ENCODE results near the gene SLC6A18. TPM values are rescaled to one million over a fixed set of nuclear protein-coding genes. Genes with fewer than 3 reads are reported as not detected.

Gene SLC6A18
- total RNA-seq, 1 donor from 2014 or later, result not detected

DNA sequence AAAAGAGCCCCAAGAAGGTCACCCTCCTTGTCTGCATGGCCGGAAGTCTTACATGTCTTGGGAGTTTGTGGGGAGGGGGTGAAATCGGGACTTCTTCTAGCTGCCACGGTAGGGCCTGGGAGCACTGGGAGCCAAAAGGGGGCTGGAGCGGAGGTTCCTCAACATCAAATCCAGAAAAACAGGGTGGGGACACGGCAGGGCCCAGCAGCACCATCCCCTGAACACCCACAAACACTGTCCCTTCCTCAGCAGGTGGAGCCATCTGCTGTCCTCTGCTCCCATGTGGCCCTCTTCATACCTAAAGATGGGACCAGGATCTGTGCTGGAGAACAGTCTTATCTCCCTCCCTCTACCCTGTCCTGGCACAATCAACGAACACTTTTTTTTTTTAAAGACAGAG lies 67.0 kb downstream of the SLC6A18 start:
- no peak overlapping the region for H3K4me3 ChIP-seq
- no peak for DNase-seq (ENCODE audit: extremely low spot score in 2 of 2)
- TF ChIP-seq, protein P1, sequence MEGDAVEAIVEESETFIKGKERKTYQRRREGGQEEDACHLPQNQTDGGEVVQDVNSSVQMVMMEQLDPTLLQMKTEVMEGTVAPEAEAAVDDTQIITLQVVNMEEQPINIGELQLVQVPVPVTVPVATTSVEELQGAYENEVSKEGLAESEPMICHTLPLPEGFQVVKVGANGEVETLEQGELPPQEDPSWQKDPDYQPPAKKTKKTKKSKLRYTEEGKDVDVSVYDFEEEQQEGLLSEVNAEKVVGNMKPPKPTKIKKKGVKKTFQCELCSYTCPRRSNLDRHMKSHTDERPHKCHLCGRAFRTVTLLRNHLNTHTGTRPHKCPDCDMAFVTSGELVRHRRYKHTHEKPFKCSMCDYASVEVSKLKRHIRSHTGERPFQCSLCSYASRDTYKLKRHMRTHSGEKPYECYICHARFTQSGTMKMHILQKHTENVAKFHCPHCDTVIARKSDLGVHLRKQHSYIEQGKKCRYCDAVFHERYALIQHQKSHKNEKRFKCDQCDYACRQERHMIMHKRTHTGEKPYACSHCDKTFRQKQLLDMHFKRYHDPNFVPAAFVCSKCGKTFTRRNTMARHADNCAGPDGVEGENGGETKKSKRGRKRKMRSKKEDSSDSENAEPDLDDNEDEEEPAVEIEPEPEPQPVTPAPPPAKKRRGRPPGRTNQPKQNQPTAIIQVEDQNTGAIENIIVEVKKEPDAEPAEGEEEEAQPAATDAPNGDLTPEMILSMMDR (IDR thresholded peaks at IDR 0.05), result no peak
- no peak for TF ChIP-seq POLR2A (IDR thresholded peaks at IDR 0.05)
- no peak for TF ChIP-seq POLR2AphosphoS5 (IDR thresholded peaks at IDR 0.05; ENCODE audit: insufficient read depth in 1 of 2, low read depth in 1 of 2)
- no peaks in the 10 kb centered on the region for H3K36me3 ChIP-seq
- H3K9me3 ChIP-seq, result no peaks in the 10 kb centered on the region
- H3K4me1 ChIP-seq, result no peaks in the 10 kb centered on the region
- H3K27me3 ChIP-seq, result no peaks in the 10 kb centered on the region
- intact Hi-C loops (cut with DNase I), result no loop called here
- H3K27ac ChIP-seq, result no peak overlapping the region

- TF ChIP-seq POLR2AphosphoS5 (IDR thresholded peaks at IDR 0.05; ENCODE audit: insufficient read depth in 1 of 2, low read depth in 1 of 2) (no peak), POLR2A (IDR thresholded peaks at IDR 0.05) (no peak)
- TF ChIP-seq, protein P1 (IDR thresholded peaks at IDR 0.05), result no peak
- Histone ChIP-seq H3K4me1 (no peaks in the 10 kb centered on the region), H3K27ac (no peak overlapping the region), H3K36me3 (no peaks in the 10 kb centered on the region), H3K4me3 (no peak overlapping the region), H3K9me3 (no peaks in the 10 kb centered on the region), H3K27me3 (no peaks in the 10 kb centered on the region)
- no peak for DNase-seq (ENCODE audit: extremely low spot score in 2 of 2)
- intact Hi-C loops (cut with DNase I), result no loop called here
Observed at GRCh38 chr5:1292846-1293415, 67.8 kb downstream of the SLC6A18 start.

DNA sequence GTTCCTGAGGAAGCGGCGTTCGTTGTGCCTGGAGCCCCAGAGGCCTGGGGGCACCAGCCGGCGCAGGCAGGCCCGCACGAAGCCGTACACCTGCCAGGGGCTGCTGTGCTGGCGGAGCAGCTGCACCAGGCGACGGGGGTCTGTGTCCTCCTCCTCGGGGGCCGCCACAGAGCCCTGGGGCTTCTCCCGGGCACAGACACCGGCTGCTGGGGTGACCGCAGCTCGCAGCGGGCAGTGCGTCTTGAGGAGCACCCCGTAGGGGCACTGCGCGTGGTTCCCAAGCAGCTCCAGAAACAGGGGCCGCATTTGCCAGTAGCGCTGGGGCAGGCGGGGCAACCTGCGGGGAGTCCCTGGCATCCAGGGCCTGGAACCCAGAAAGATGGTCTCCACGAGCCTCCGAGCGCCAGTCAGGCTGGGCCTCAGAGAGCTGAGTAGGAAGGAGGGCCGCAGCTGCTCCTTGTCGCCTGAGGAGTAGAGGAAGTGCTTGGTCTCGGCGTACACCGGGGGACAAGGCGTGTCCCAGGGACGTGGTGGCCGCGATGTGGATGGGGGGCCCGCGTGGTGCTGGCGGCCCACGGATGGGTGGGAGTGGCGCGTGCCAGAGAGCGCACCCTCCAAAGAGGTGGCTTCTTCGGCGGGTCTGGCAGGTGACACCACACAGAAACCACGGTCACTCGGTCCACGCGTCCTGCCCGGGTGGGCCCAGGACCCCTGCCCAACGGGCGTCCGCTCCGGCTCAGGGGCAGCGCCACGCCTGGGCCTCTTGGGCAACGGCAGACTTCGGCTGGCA lies 68.4 kb downstream of the SLC6A18 start:
- Histone ChIP-seq H3K4me3 (no peak overlapping the region), H3K27ac (no peak overlapping the region), H3K9me3 (no peaks in the 10 kb centered on the region), H3K36me3 (no peaks in the 10 kb centered on the region), H3K27me3 (no peaks in the 10 kb centered on the region), H3K4me1 (no peaks in the 10 kb centered on the region)
- intact Hi-C loops (cut with DNase I), result no loop called here
- DNase-seq (ENCODE audit: extremely low spot score in 2 of 2), result no peak
- no peak for TF ChIP-seq POLR2AphosphoS5 (IDR thresholded peaks at IDR 0.05; ENCODE audit: insufficient read depth in 1 of 2, low read depth in 1 of 2)
- TF ChIP-seq, protein P1 (IDR thresholded peaks at IDR 0.05), result no peak
- TF ChIP-seq POLR2A (IDR thresholded peaks at IDR 0.05), result no peak

DNA sequence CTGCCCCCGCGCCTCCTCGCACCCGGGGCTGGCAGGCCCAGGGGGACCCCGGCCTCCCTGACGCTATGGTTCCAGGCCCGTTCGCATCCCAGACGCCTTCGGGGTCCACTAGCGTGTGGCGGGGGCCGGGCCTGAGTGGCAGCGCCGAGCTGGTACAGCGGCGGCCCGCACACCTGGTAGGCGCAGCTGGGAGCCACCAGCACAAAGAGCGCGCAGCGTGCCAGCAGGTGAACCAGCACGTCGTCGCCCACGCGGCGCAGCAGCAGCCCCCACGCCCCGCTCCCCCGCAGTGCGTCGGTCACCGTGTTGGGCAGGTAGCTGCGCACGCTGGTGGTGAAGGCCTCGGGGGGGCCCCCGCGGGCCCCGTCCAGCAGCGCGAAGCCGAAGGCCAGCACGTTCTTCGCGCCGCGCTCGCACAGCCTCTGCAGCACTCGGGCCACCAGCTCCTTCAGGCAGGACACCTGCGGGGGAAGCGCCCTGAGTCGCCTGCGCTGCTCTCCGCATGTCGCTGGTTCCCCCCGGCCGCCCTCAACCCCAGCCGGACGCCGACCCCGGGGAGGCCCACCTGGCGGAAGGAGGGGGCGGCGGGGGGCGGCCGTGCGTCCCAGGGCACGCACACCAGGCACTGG lies 69.1 kb downstream of the SLC6A18 start:
- no peak for DNase-seq (ENCODE audit: extremely low spot score in 2 of 2)
- intact Hi-C loops (cut with DNase I), result no loop called here
- Histone ChIP-seq H3K27me3 (no peaks in the 10 kb centered on the region), H3K4me1 (no peaks in the 10 kb centered on the region), H3K9me3 (no peaks in the 10 kb centered on the region), H3K4me3 (peak overlapping the region in 1 of 2 donors; percentile 16), H3K36me3 (no peaks in the 10 kb centered on the region), H3K27ac (no peak overlapping the region)
- TF ChIP-seq POLR2AphosphoS5 (IDR thresholded peaks at IDR 0.05; ENCODE audit: insufficient read depth in 1 of 2, low read depth in 1 of 2), result no peak
- TF ChIP-seq, protein P1 (IDR thresholded peaks at IDR 0.05), result no peak
- no peak for TF ChIP-seq POLR2A (IDR thresholded peaks at IDR 0.05)

All from vagina (tissue), 2 donors.